OCI-LY7 (cell line): ENCODE data around the gene MYO9A. TPM values are rescaled to one million over a fixed set of nuclear protein-coding genes. Genes with fewer than 3 reads are reported as not detected.

ENCODE experiments used
- BruUV-seq: library from RNA; stranded (reverse); fragments of 400-500 nt; replicated peaks from 2 replicates; lab custom pipeline; 2021; lab: Mats Ljungman, UMichigan
- CTCF ChIA-PET: fragments of 300-600 bp; sonication (Branson Sonifier 250); formaldehyde crosslinking; loops from one replicate; lab custom pipeline; 2022; ENCODE audit warnings: antibody characterized with exemption; ENCODE audit not compliant: unreplicated experiment; lab: Charles Lee
- POLR2A ChIA-PET: fragments of 300-600 bp; sonication (Branson Sonifier 250); formaldehyde crosslinking; loops from one replicate; lab custom pipeline; 2022; ENCODE audit warnings: antibody characterized with exemption; lab: Charles Lee
- DNase-seq: peaks from one replicate; pipeline ENCODE4 v3.0.0-alpha.2; 2015; ENCODE audit warnings: low spot score
- H2AFZ ChIP-seq: fragments of 200-600 bp; sonication (generic), shearing (Covaris generic); 2 replicates; pipeline ENCODE4 v1.6.1; 2014; ENCODE audit warnings: mild to moderate bottlenecking, antibody characterized with exemption, low read length, moderate library complexity
- H3K27ac ChIP-seq: fragments of 200-600 bp; sonication (generic); 2 replicates; pipeline ENCODE4 v1.5.1; 2014; ENCODE audit warnings: mixed run types, low read depth, mild to moderate bottlenecking, moderate library complexity, low read length, inconsistent platforms; ENCODE audit not compliant: poor library complexity, severe bottlenecking
- H3K36me3 ChIP-seq: fragments of 200-600 bp; sonication (generic); 2 replicates; pipeline ENCODE4 v1.6.1; 2014; ENCODE audit warnings: mild to moderate bottlenecking, antibody characterized with exemption, low read length, moderate library complexity, mixed read lengths; ENCODE audit not compliant: insufficient read depth
- H3K4me1 ChIP-seq: fragments of 200-600 bp; sonication (generic); 2 replicates; pipeline ENCODE4 v1.5.1; 2014; ENCODE audit warnings: mild to moderate bottlenecking, low read length; ENCODE audit not compliant: insufficient read depth, poor library complexity, severe bottlenecking
- H3K4me2 ChIP-seq: fragments of 200-600 bp; sonication (generic); 2 replicates; pipeline ENCODE4 v1.6.1; 2014; ENCODE audit warnings: mild to moderate bottlenecking, low read length
- H3K4me3 ChIP-seq: fragments of 200-600 bp; sonication (generic); 2 replicates; pipeline ENCODE4 v1.5.1; 2014; ENCODE audit warnings: mild to moderate bottlenecking, low read depth, low read length; ENCODE audit not compliant: poor library complexity, severe bottlenecking
- H3K79me2 ChIP-seq: fragments of 200-600 bp; sonication (generic); 2 replicates; pipeline ENCODE4 v1.6.1; 2016; ENCODE audit warnings: low read depth, mild to moderate bottlenecking, low read length, moderate library complexity, mixed read lengths; ENCODE audit not compliant: insufficient read depth
- H3K9me2 ChIP-seq: fragments of 200-600 bp; sonication (generic); 2 replicates; pipeline ENCODE4 v1.6.1; 2016; ENCODE audit warnings: mild to moderate bottlenecking, low read length, mixed read lengths; ENCODE audit not compliant: insufficient read depth
- H3K9me3 ChIP-seq: fragments of 200-600 bp; sonication (generic); 2 replicates; pipeline ENCODE4 v1.6.1; 2014; ENCODE audit warnings: mild to moderate bottlenecking, mixed run types, low read length, mixed read lengths
- H4K20me1 ChIP-seq: fragments of 200-600 bp; sonication (generic); 2 replicates; pipeline ENCODE4 v1.6.1; 2014; ENCODE audit warnings: mild to moderate bottlenecking, antibody characterized with exemption, low read length, moderate library complexity, mixed read lengths; ENCODE audit not compliant: insufficient read depth
- CTCF ChIP-seq: fragments of 200-600 bp; sonication (generic); conservative IDR thresholded peaks from 2 replicates; pipeline ENCODE4 v1.5.1; 2014; ENCODE audit warnings: mild to moderate bottlenecking, antibody characterized with exemption, low read length, moderate library complexity, mixed read lengths
- EZH2phosphoT487 ChIP-seq: fragments of 200-600 bp; sonication (generic); IDR thresholded peaks from 2 replicates; pipeline ENCODE4 v1.6.1; 2018; ENCODE audit warnings: low read depth, borderline replicate concordance, mild to moderate bottlenecking, mixed run types, antibody characterized with exemption, low read length, moderate library complexity, mixed read lengths
- intact Hi-C: fragments of 100-400 bp; cut with micrococcal nuclease; formaldehyde crosslinking; loops from one replicate; pipeline ENCODE4 v1.10.0; 2022; ENCODE audit not compliant: unreplicated experiment
- total RNA-seq, 2 experiments: library from RNA; depleted of rRNA in 1 of 2; stranded (reverse); fragments of >200 nt in 1 of 2; shearing (Covaris generic) in 1 of 2; gene quantifications; 2 replicates each; pipeline ENCODE4 v1.2.3, GENCODE V29; 2014 to 2022

Gene MYO9A
- total RNA-seq, 2 experiments from 2014 or later = 26.4 to 125 TPM

GRCh38 chr15:72136170-72137051 lies 18.5 kb upstream of the MYO9A start:
- no TSS peak for BruUV-seq
- H3K4me1 ChIP-seq = peaks cover 14% of the 10 kb centered on the region
- intact Hi-C loops = no loop called here
- CTCF ChIA-PET = no interaction called here
- no peaks in the 10 kb centered on the region for H3K9me3 ChIP-seq
- no peaks in the 10 kb centered on the region for H3K79me2 ChIP-seq
- H3K4me3 ChIP-seq = no peak overlapping the region
- no peak overlapping the region for H3K4me2 ChIP-seq
- POLR2A ChIA-PET = interaction anchor here (0.5 to 0.9 kb wide), 2 partner anchors 9 to 12 kb away, joined by 3 to 4 read pairs; no protein-coding TSS in a partner anchor
- H2AFZ ChIP-seq = no peak overlapping the region
- H4K20me1 ChIP-seq = no peaks in the 10 kb centered on the region
- TF ChIP-seq EZH2phosphoT487 (no peak), CTCF (no peak)
- H3K27ac ChIP-seq = no peak overlapping the region
- no peaks in the 10 kb centered on the region for H3K36me3 ChIP-seq
- no peaks in the 10 kb centered on the region for H3K9me2 ChIP-seq
- no peak for DNase-seq

- Histone ChIP-seq H3K4me3 (no peak overlapping the region), H3K4me1 (peaks cover 7% of the 10 kb centered on the region), H3K36me3 (no peaks in the 10 kb centered on the region), H3K79me2 (no peaks in the 10 kb centered on the region), H3K9me2 (no peaks in the 10 kb centered on the region), H2AFZ (no peak overlapping the region), H4K20me1 (no peaks in the 10 kb centered on the region), H3K27ac (no peak overlapping the region), H3K9me3 (no peaks in the 10 kb centered on the region), H3K4me2 (no peak overlapping the region)
- intact Hi-C loops = no loop called here
- ChIA-PET CTCF (no interaction called here), POLR2A (no interaction called here)
- TF ChIP-seq EZH2phosphoT487 = no peak
- TF ChIP-seq CTCF = no peak
- no peak for DNase-seq
- BruUV-seq = no TSS peak
Observed at GRCh38 chr15:72135719-72136118, 17.8 kb upstream of the MYO9A start.

DNA sequence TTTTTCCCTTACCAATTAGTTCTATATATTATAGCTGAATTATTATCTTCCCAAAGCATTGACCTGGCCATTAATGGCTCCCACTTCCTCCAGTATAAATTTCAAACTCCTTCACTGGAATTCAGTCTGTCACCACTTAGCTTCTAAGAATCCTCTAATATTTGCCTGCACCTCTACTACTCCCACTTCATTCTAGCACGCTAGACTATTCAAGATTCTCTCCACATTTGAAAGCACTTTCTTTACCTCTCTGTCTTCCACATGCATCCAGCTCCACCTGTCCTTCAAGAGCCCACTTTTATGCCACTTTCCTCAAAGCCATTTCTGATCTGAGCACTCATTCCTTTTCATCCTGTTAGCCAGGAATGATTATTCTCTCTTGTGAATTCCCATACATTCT lies 15.3 kb upstream of the MYO9A start:
- TF ChIP-seq EZH2phosphoT487 = no peak
- TF ChIP-seq CTCF = no peak
- intact Hi-C loops = no loop called here
- DNase-seq = no peak
- no peaks in the 10 kb centered on the region for H3K36me3 ChIP-seq
- no peaks in the 10 kb centered on the region for H3K9me3 ChIP-seq
- CTCF ChIA-PET = no interaction called here
- no peaks in the 10 kb centered on the region for H3K9me2 ChIP-seq
- BruUV-seq = no TSS peak
- H3K27ac ChIP-seq = no peak overlapping the region
- POLR2A ChIA-PET = interaction anchor here (0.7 kb wide), 1 partner anchor 57 kb away, joined by 3 read pairs; no protein-coding TSS in a partner anchor
- no peaks in the 10 kb centered on the region for H3K79me2 ChIP-seq
- H2AFZ ChIP-seq = no peak overlapping the region
- peaks cover 7% of the 10 kb centered on the region for H3K4me1 ChIP-seq
- no peak overlapping the region for H3K4me3 ChIP-seq
- H4K20me1 ChIP-seq = no peaks in the 10 kb centered on the region
- no peak overlapping the region for H3K4me2 ChIP-seq
